Stimulated activated CD8-positive, alpha-beta memory T cell treated with anti-CD3 and anti-CD28 coated beads, Interleukin-15, amount 100 ng/mL, for 48 hours (primary cell): ENCODE results near the gene ARL6IP5.

Source experiments
- DNase-seq, 2 donors: peaks; one replicate each; pipeline ENCODE4 v3.0.0-alpha.2; 2020; ENCODE audit warnings: low read depth in 2 of 2

The ARL6IP5 gene, protein sequence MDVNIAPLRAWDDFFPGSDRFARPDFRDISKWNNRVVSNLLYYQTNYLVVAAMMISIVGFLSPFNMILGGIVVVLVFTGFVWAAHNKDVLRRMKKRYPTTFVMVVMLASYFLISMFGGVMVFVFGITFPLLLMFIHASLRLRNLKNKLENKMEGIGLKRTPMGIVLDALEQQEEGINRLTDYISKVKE

GRCh38 chr3:69084326-69085167 is at the start of gene ARL6IP5:
ARL6IP5 (plus strand) TSS chr3:69084937; CDS start chr3:69085048, 111 bp downstream.
- DNase-seq = peak; percentile 86 to 89

DNA sequence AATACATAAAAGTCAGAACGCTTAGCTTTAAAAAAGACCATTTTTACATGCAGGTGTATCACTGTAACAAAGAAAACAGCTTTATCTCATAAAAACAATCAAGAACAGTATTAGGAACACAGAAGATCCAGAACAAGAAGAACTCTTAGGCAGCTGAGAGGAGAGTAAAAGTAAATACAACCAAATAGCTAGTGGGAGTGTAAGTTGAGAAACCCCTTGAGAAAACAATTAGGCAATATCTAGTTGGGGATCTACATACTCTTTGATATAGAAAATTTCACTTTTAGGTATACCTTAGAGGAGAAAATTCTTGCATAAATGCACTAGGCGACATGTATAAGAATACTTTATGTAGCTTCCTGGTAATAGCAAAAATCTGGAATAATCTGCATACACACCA is 40.1 kb upstream of the ARL6IP5 start:
- DNase-seq = no peak

DNA sequence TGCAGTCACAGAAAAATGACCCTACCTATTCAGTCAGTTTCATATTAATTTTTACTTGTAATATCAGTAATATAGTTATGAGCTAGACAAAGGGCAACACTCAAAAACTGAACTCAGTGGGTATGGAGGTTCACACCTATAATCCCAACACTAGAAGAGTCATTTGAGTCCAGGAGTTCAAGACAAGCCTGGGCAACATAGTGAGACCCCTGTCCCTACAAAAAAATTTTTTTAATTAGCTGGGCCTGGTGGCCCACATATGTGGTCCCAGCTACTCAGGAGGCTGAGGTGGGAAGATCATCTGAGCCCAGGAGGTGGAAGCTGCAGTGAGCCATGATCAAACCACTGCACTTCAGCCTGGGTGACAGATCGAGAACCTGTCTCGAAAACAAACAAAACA is 35.7 kb upstream of the ARL6IP5 start:
- no peak for DNase-seq

- peak; percentile 93 to 95 for DNase-seq
These were observed 32.8 kb upstream of the ARL6IP5 start, which contains the start of gene TMF1 for GRCh38 chr3:69051756-69052471. TMF1 (minus strand) TSS chr3:69052333; CDS start chr3:69052086, 247 bp downstream.

GRCh38 chr3:69052472-69052898 is 32.3 kb upstream of the ARL6IP5 start:
- no peak for DNase-seq

DNA sequence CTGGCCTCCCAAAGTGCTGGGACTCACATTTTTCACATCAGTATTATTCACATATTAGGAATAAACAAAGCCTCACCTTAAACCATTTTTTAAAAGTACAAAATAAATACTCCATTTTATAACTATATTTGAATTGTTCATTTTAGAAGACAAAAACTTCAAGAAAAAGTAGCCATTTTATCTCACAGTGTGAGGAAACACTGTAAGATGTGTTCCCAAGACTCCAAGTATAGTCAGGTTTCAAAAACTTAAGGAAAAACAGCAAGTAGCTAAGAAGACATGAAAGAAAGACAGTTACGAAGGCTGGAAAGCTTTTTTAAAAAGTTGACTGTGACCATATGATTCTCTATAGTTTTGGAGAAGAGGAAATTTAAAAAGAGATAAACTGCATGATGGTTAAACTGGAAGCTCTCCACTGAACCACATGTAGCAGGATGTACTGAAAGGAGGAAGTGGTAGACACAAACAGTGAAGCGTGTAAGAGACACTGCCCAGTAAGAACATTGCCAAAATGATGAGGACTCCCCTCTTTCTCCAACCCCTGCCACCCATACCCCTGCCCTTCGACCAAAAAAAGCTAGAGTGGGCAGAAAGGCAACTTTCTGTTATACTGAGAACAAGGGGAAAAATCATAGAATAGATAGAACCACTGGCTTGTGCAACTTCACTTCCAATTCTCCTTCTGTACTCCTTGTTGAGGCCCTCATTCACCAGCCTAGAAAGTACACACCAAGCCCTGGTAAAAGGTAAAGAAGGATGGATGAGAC is 26.4 kb upstream of the ARL6IP5 start:
- DNase-seq = no peak

DNA sequence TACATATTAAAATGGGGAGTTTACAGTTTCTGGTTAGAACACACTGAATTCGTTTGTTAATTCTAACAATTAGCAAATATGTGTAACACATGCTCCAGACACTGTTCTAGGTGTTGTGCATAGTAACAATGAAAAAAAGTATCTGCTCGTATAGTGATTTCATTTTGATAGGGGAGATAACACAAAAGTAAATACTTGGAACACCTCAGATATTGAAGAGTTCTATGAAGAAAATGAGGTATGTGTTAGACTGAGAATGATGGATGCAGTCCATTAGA is 25.9 kb upstream of the ARL6IP5 start:
- DNase-seq = no peak

DNA sequence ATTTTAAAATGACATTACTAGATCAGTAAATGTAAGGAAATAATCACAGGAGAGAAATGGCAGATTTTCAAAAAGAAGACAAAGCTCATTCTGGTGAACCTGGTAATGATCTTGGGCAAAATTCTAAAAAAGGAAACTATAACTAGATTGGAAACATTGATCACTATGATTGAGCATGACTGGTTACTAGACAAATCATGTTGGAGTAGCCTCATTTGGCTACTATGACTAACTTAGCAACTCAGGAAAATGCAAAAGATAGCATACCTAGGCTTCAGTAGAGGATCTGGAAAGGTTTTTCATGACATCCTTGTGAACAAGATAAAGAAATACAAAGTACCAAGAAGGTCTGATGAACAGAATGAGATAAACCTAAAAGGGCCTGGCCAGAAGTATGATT is 25.0 kb upstream of the ARL6IP5 start:
- no peak for DNase-seq

- no peak for DNase-seq
These were observed 21.1 kb upstream of the ARL6IP5 start for GRCh38 chr3:69063636-69064035.

DNA sequence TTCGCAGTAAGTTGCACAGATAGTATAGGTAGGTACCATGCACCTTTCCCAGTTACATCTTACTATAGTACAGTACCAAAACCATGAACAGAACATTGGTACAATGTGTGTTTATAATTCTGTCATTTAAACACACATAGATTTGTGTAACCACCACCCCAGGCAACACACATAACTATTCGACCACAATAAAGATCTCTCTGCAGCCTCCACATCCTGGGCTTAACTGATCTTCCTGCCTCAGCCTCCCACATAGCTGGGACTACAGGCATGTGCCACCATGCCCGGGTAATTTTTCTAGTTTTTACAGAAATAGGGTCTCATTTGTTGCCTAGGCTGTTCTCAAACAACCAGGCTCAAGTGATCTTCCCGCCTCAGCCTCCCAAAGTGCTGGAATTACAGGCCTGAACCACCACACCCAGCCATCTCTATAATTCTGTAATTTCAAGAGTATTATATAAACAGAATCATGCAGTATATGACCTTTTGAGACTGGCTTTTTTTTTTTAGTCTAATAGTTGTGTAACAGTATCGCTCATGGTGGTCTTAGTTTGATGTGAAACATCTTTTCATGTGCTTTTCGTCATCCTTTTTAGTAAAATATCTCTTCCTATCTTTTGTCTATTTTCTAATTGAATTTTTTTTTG is 19.3 kb upstream of the ARL6IP5 start:
- no peak for DNase-seq

DNA sequence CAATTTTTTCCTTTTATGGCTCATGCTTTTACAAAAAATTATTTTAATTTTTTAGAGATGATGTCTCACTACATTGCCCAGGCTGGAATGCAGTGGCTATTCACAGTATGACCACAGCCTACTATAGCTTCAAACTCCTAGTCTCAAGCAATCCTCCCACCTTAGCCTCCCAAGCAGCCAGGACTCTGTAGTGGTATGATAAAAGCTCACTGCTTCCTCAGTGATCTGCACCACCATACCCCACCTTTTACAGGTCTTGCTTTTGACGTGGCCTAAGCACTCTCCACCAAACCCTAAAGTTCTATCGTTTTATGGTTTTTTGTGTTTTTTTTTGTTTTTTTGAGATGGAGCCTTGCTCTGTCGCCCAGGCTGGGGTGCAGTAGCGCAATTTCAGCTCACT is 18.6 kb upstream of the ARL6IP5 start:
- no peak for DNase-seq

GRCh38 chr3:69072928-69073327 is 11.8 kb upstream of the ARL6IP5 start:
- no peak for DNase-seq

- DNase-seq = no peak
These were observed 5.2 kb upstream of the ARL6IP5 start for GRCh38 chr3:69079269-69080159.

GRCh38 chr3:69080233-69080920 is 4.4 kb upstream of the ARL6IP5 start, which contains the start of gene UBA3:
UBA3 (minus strand) TSS chr3:69080365; CDS start chr3:69080353, 12 bp downstream.
- peak; percentile 89 to 90 for DNase-seq

DNA sequence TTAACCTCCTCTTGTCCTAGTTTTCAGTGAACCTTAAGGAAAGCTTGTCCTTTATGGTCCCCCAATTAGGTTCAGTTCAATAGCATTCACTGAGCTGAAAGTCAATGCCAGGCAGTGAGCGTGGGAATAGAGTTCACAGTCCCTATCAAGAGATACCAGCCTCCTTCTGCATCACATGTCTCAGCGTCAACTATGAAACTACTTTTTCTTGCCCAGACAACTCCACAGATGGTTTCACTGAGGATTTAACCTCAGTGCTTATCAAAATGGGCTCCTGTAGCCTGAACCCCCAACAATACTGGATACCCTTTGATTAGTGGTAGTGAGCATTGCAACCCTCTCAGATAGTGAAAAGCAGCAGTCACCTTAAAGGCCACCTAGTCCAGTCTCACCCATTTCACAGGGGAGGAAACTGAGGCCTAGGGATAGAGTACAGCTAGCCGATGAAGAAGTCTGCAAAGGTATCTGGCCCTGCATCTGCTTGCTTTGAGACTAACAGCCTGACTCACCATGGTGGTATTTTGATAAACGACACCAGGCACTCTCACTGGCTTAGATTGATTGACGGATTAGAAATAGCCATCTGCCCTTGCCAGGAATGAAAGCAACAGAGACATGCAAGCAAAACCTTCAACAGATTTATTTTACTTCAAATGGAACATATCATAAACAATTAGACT is 3.0 kb upstream of the ARL6IP5 start:
- DNase-seq = no peak

DNA sequence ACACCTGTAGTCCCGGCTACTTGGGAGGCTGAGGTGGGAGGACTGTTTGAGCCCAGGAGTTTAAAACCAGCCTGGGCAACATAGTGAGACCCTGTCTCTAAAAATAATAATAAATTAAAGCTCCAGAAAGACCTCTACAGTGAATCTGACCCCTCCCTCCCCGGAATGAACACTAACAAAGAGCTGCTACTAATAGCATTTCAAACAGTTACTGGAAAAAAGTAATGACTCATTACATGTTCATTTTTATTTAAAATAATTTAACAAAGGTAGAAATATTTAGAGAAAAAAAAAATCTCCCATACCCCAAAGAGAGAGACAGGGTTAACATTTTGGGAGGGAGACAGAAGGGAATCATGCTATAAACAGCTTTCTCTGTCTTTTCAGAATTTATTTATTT is 2.4 kb upstream of the ARL6IP5 start:
- DNase-seq = no peak

DNA sequence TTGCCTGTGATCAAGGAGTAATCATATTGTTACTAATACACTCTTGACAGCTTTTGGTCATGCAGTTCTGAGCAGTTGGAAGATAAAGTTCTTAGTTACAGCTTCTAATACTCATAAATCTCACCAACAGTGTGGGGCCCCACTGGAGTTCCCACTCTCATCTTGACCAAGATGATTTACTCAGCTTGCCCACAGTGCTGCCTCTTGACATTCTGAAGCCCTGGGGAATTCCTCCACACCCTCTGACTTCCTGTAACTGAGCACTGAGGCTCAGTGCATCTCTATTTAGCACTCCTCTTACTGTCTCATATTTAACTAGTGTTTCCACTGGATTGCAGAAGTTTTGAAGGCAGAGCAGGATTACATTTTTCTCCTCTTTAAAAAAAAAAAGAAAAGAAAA is 1.9 kb upstream of the ARL6IP5 start:
- DNase-seq = peak; percentile 66 to 73

DNA sequence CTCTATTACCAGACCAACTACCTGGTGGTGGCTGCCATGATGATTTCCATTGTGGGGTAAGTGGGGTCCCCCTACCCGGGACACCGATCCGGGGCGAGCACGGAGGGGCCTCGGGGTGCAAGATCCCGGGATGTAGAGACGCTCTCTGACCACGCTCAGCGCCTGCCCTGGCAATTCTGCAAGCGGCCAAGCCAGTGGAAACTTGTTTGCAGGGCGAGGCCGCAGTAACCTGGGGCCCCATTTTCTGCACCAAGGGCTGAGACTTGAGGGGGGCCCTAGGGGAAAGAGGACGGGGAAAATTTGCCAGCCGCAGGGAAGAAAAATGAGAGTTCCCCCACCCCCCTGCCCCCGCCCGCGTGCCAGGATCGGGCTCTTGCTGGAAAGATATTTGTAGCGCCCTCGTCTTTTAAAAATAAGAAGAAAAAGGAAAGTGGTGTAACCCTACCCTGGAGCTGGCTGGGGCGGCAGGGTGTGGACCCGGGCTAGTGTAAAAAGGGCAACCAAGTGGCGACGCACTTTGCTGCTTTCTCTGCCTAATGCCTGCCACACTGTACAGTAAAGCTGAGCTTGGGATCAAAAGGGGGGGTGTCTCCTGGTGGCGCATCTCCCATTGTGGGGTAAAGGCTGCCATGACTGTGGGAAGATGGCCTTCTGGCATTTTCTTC is 563 bp downstream of the ARL6IP5 start:
- DNase-seq = no peak
